Natural killer cell treated with Interleukin-12 subunit alpha and Interleukin-12 subunit beta and Interleukin-15 and Interleukin-18, amount 100 ng/mL, for 72 hours (primary cell): ENCODE measurements around the gene DOK3. TPM values are rescaled to one million over a fixed set of nuclear protein-coding genes. Genes with fewer than 3 reads are reported as not detected.
A peak's percentile ranks its signal among the peaks of the same experiment; 100 is the strongest.

ENCODE experiments used
- ATAC-seq, 2 donors: fragments of 150-1000 bp; cut with Tn5 transposase in 1 of 2; sonication (Bioruptor Pico), chemical (Tn5 transposase) in 1 of 2; 2 replicates each; pipeline ENCODE4 v1.10.0; 2021
- DNase-seq: peaks from one replicate; pipeline ENCODE4 v3.0.0; 2022; ENCODE audit warnings: low spot score
- H3K27ac Mint-ChIP-seq, 2 donors: 1 replicate in 1 of 2; 2 replicates in 1 of 2; pipeline ENCODE4 v1.8.0; 2022; ENCODE audit warnings: mixed read lengths in 2 of 2, mild to moderate bottlenecking in 1 of 2, moderate library complexity in 1 of 2
- H3K27me3 Mint-ChIP-seq, 2 donors: 1 replicate in 1 of 2; 2 replicates in 1 of 2; pipeline ENCODE4 v1.8.0; 2022; ENCODE audit warnings: mixed read lengths in 2 of 2
- H3K36me3 Mint-ChIP-seq: one replicate; pipeline ENCODE4 v1.8.0; 2022; ENCODE audit warnings: mixed read lengths
- H3K4me1 Mint-ChIP-seq, 2 donors: 1 replicate in 1 of 2; 2 replicates in 1 of 2; pipeline ENCODE4 v1.8.0; 2022; ENCODE audit warnings: low read depth in 2 of 2, mixed read lengths in 2 of 2, mild to moderate bottlenecking in 1 of 2
- H3K4me3 Mint-ChIP-seq: one replicate; pipeline ENCODE4 v1.8.0; 2022; ENCODE audit warnings: mixed read lengths
- H3K9me3 Mint-ChIP-seq: 2 replicates; pipeline ENCODE4 v1.8.0; 2022; ENCODE audit warnings: mixed read lengths
- total RNA-seq, 2 donors: library from RNA; stranded (reverse); gene quantifications; one replicate each; pipeline ENCODE4 v1.2.3, GENCODE V29; 2022

DOK3 gene, protein sequence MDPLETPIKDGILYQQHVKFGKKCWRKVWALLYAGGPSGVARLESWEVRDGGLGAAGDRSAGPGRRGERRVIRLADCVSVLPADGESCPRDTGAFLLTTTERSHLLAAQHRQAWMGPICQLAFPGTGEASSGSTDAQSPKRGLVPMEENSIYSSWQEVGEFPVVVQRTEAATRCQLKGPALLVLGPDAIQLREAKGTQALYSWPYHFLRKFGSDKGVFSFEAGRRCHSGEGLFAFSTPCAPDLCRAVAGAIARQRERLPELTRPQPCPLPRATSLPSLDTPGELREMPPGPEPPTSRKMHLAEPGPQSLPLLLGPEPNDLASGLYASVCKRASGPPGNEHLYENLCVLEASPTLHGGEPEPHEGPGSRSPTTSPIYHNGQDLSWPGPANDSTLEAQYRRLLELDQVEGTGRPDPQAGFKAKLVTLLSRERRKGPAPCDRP
- total RNA-seq: 10 to 100 TPM; 10.0 to 18.0 TPM

DNA sequence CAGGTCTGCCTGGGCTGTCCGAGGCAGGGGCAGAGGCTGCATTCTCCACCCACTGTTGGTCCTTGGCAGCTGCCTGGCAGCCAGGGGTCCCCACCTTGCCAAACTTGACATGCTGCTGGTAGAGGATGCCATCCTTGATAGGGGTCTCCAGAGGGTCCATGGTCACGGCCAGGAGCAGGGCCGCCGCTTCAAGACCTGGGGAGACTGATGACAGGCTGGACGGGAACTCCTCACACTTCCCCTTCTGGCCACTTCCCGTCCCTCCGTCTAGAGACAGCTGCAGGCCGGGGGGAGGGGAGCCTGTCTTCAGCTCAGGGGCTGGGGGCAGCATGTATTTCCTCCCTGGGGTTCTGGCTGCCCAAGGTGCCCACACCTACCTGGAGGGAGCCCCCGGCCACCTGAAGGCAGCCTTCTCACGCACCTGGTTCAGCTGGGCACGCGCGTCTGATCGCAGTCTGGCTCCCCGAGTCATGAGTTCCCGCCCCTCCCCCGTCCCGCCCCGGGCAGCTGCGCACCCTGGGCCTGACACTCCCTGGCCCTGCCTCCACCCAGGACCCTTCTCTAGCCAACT, at the start of gene DOK3:
Gene DOK3 (minus strand): TSS at position 446 of the 571 bp plus-strand sequence. CDS start 286 bp downstream, at position 160.
- peak within 1 kb of the TSS; percentile 57 to 81 for H3K27ac Mint-ChIP-seq
- no peak for DNase-seq
- ATAC-seq: no peak

GRCh38 chr5:177557796-177558195, 48.2 kb upstream of the DOK3 start:
- DNase-seq (no peak), ATAC-seq (no peak)
- Mint-ChIP-seq H3K27ac (no peak overlapping the region), H3K4me1 (peaks cover 12% of the 10 kb centered on the region in 2 donors), H3K4me3 (no peak overlapping the region), H3K9me3 (no peaks in the 10 kb centered on the region), H3K36me3 (no peaks in the 10 kb centered on the region), H3K27me3 (no peaks in the 10 kb centered on the region)

More for the DNA sequence above, at the start of gene DOK3:
- H3K36me3 Mint-ChIP-seq: peaks cover 4% of the 10 kb centered on the region
- H3K9me3 Mint-ChIP-seq: no peaks in the 10 kb centered on the region
- no peaks in the 10 kb centered on the region for H3K27me3 Mint-ChIP-seq
- H3K4me1 Mint-ChIP-seq: peaks cover 4 to 26% of the 10 kb centered on the region in 2 donors
- peak within 1 kb of the TSS; percentile 76 for H3K4me3 Mint-ChIP-seq

- Mint-ChIP-seq H3K9me3 (no peaks in the 10 kb centered on the region), H3K27ac (no peak overlapping the region), H3K4me1 (peaks cover 18 to 19% of the 10 kb centered on the region in 2 donors), H3K4me3 (no peak overlapping the region), H3K36me3 (peaks cover 2% of the 10 kb centered on the region), H3K27me3 (no peaks in the 10 kb centered on the region)
- ATAC-seq: no peak
- no peak for DNase-seq
These were observed 47.5 kb upstream of the DOK3 start for GRCh38 chr5:177557041-177557647.

DNA sequence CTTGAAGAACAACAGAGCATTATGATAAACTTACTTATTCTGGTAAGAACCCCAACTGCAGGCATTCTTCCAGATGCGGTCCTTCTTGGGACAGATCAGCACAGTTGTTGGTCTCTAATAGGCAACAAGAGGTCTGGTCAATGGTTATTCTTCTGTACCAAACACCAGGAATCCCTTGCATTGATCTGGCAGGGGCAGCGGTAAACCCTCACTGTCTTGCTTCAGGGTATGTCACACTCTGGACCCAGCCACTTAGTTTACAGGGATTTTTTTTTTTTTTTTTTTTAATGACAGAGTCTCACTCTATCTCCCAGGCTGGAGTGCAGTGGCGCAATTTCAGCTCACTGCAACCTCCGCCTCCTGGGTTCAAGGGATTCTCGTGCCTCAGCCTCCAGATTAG, 46.0 kb upstream of the DOK3 start:
- peaks cover 6% of the 10 kb centered on the region for H3K36me3 Mint-ChIP-seq
- DNase-seq: no peak
- peaks cover 20 to 22% of the 10 kb centered on the region in 2 donors for H3K4me1 Mint-ChIP-seq
- no peaks in the 10 kb centered on the region for H3K9me3 Mint-ChIP-seq
- H3K27me3 Mint-ChIP-seq: no peaks in the 10 kb centered on the region
- H3K27ac Mint-ChIP-seq: no peak overlapping the region
- no peak for ATAC-seq
- H3K4me3 Mint-ChIP-seq: peak overlapping the region; percentile 92

DNA sequence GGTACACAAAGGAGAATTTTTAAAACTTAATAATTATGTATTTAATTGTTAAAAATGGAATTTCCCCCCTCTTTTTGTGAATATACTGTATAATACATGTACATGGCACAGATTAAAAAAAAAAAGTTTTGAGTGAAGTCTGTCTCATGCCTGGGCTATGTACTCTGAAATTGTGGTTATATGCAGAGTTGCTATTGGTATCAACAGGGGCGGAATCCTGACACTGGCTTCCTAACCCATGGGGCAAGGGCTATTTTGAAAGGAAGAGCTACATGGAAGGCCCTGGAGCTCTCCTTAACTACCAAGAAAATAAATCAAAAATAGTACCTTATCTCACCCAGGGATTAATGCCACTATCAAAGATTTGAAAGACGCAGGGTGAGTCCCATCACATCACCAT, 45.6 kb upstream of the DOK3 start:
- Mint-ChIP-seq H3K27ac (peak overlapping the region; percentile 80 to 94), H3K27me3 (no peaks in the 10 kb centered on the region), H3K36me3 (peaks cover 6% of the 10 kb centered on the region), H3K4me3 (peak overlapping the region; percentile 92), H3K4me1 (peaks cover 20 to 24% of the 10 kb centered on the region in 2 donors), H3K9me3 (no peaks in the 10 kb centered on the region)
- no peak for ATAC-seq
- DNase-seq: no peak

DNA sequence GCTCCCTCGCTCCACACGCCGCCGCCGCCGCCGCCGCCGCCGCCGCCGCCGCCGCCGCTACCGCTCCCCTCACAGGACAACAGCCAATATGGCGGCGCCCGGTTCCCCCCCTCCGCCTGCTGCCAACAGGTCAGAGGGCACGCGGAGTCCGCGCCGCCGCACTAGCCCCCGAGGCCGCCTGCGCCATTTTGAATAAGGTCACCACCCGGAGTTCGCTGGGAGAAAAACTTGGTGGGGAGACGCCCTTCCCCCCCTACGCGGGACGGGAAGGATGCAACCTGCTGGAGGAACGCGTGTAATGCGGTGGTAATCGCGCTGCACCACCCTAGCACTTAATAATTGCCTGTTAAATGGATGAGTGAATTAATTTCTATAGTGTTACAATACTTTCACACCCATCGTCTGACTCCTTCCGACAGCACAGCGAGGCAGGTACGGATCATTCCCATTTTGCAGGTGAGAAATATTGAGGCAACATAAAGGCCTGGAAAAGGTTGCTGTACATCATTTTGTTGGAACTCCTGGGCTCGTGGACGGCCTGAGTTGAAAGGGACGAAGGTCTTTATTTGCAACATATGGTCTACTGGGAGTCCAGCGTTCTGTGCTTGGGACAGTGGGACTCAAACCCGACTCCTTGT, 45.0 kb upstream of the DOK3 start, which contains the start of gene FAM193B:
Gene FAM193B (minus strand): TSS at position 90 of the 638 bp plus-strand sequence. CDS start 105 bp downstream, outside the sequence.
- Mint-ChIP-seq H3K27me3 (no peaks in the 10 kb centered on the region), H3K36me3 (peaks cover 6% of the 10 kb centered on the region), H3K4me3 (peak within 1 kb of the TSS; percentile 92), H3K27ac (peak within 1 kb of the TSS; percentile 80 to 94), H3K4me1 (peaks cover 20 to 26% of the 10 kb centered on the region in 2 donors), H3K9me3 (no peaks in the 10 kb centered on the region)
- ATAC-seq (peak; percentile 98 to 100), DNase-seq (peak; percentile 97)

DNA sequence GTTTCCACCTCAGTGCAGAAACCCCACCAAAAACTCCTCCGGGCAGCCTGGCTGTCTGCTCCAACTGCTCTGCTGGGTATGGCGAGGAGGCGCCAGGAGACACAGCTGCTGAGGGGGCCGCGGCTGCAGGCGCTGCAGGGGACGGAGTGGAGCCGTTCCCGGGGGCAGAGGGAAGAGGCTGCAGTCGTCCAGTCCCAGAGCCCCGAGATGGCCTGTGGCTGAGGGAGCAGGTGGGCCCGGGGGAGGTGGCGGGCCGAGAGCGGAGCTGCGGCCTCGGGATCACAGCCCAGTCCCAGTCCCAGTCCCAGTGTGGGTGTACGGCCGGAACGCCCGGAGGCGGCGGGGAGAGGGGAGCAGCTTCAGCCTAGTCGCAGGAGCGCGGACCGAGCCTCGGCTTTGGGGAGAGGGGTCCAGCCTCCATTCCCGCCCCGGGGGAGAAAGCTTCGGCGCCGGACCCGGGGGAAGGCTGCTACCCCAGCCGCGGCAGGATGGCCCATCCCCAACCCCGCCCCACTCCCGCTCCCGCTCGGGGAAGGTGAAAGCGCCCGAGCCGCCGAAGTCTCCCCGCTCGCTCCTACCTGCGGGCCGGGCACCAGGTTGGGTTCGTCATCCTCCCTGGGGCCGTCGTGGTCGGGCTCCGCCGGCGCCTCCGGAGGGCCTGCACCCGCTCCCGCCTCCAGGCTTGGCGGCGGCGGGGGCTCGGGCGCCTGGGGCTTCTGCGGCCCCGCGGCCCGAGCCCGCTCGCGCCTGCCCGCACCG, 44.2 kb upstream of the DOK3 start:
- H3K4me3 Mint-ChIP-seq: peak overlapping the region; percentile 92
- peak; percentile 60 to 69 for ATAC-seq
- DNase-seq: peak; percentile 65
- peaks cover 21 to 26% of the 10 kb centered on the region in 2 donors for H3K4me1 Mint-ChIP-seq
- peaks cover 6% of the 10 kb centered on the region for H3K36me3 Mint-ChIP-seq
- no peaks in the 10 kb centered on the region for H3K27me3 Mint-ChIP-seq
- H3K27ac Mint-ChIP-seq: peak overlapping the region; percentile 80 to 94
- H3K9me3 Mint-ChIP-seq: no peaks in the 10 kb centered on the region

GRCh38 chr5:177552839-177553455, 43.3 kb upstream of the DOK3 start:
- no peak for DNase-seq
- peaks cover 6% of the 10 kb centered on the region for H3K36me3 Mint-ChIP-seq
- H3K27ac Mint-ChIP-seq: peak overlapping the region; percentile 32 to 75
- H3K27me3 Mint-ChIP-seq: no peaks in the 10 kb centered on the region
- peaks cover 27 to 30% of the 10 kb centered on the region in 2 donors for H3K4me1 Mint-ChIP-seq
- H3K4me3 Mint-ChIP-seq: peak overlapping the region; percentile 55
- no peaks in the 10 kb centered on the region for H3K9me3 Mint-ChIP-seq
- ATAC-seq: no peak

DNA sequence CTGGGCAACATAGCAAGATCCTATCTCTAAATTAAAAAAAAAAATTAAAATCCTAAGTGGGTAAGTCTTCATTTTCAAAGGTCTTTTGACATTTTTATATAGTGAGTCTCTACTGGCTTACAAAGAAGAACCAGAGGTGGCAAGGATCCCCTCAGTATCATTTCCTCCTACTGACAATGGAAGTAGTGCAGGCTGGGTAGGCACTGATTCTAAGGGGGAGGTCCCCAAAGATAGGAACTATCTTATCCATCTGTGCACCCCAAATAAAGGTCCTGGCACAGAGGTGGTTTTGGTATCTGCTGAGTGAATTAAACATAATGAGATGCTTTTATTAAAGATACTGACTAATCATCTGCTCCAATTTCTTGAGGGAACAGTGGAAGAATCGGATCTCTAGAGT, 40.5 kb upstream of the DOK3 start:
- DNase-seq (no peak), ATAC-seq (no peak)
- Mint-ChIP-seq H3K4me3 (no peak overlapping the region), H3K36me3 (peaks cover 6% of the 10 kb centered on the region), H3K4me1 (peaks cover 40 to 47% of the 10 kb centered on the region in 2 donors), H3K27ac (no peak overlapping the region), H3K9me3 (no peaks in the 10 kb centered on the region), H3K27me3 (no peaks in the 10 kb centered on the region)

DNA sequence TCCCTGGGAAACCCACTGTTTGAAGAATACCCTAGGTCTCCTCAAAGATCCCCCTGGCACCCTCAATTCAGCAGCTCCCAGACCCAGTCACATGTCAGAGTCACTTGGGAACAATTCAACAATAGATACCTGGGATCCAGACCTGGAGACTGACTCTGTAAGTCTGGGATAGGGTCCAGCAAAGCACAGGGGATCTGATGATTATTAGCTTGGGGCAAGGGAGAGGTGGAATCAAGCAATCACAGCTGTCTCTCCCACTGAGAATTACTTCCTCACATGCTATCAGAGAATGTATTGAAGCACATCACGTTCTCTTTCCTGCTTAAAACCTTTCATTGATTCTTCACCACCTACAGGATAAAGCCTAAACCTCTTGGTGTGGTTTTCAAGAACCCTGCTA, 38.9 kb upstream of the DOK3 start:
- Mint-ChIP-seq H3K36me3 (peaks cover 6% of the 10 kb centered on the region), H3K4me1 (peaks cover 33 to 47% of the 10 kb centered on the region in 2 donors), H3K27ac (no peak overlapping the region), H3K9me3 (no peaks in the 10 kb centered on the region), H3K27me3 (no peaks in the 10 kb centered on the region), H3K4me3 (no peak overlapping the region)
- ATAC-seq: no peak
- no peak for DNase-seq

- ATAC-seq: no peak
- Mint-ChIP-seq H3K27ac (peak overlapping the region in 1 of 2 donors; percentile 2), H3K4me3 (no peak overlapping the region), H3K9me3 (no peaks in the 10 kb centered on the region), H3K27me3 (no peaks in the 10 kb centered on the region), H3K4me1 (peaks cover 30 to 45% of the 10 kb centered on the region in 2 donors), H3K36me3 (peaks cover 8% of the 10 kb centered on the region)
- DNase-seq: no peak
These were observed 38.1 kb upstream of the DOK3 start for GRCh38 chr5:177547736-177548135.

DNA sequence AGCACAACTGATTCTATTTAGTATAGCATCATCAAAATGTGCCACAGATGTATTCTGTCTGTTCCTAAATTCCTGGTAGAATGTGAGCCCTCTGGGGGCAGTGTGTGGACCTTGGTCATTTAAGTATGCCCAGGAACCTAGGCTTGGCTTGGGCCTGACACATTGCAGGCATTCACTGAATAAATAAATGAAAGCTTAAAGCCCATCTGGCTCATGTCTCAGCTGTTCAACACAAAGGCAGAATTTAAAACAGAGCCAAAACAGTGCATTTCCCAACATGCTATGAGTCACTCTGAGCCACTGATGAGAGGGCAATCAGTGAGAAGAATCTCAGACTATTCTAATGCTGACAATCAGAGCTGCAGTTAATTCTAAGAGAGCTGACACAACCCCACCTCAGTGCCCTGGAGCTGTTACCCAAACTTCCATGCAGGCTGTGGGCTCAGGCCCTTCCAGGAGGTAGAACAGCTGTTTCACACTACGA, 36.7 kb upstream of the DOK3 start:
- ATAC-seq (peak; percentile 55 to 59), DNase-seq (no peak)
- Mint-ChIP-seq H3K4me3 (peak overlapping the region; percentile 46), H3K4me1 (peaks cover 26 to 42% of the 10 kb centered on the region in 2 donors), H3K27ac (peak overlapping the region; percentile 12 to 76), H3K36me3 (peaks cover 8% of the 10 kb centered on the region), H3K9me3 (no peaks in the 10 kb centered on the region), H3K27me3 (no peaks in the 10 kb centered on the region)
